Panc1 (cell line): ENCODE measurements around the gene ACOX3. TPM values are rescaled to one million over a fixed set of nuclear protein-coding genes. Genes with fewer than 3 reads are reported as not detected.

Source experiments
- ATAC-seq: fragments of 200-7000 bp; cut with Tn5 transposase; 2 replicates; pipeline ENCODE4 v1.9.1; 2020; ENCODE audit warnings: mild to moderate bottlenecking, moderate library complexity
- BruUV-seq: library from RNA; stranded (reverse); fragments of 400-500 nt; replicated peaks from 2 replicates; lab custom pipeline; 2021; lab: Mats Ljungman, UMichigan
- CTCF ChIA-PET: fragments of 300-600 bp; sonication (Branson Sonifier 250); formaldehyde crosslinking; loops from one replicate; lab custom pipeline; 2022; ENCODE audit warnings: antibody characterized with exemption; lab: Charles Lee
- POLR2A ChIA-PET: fragments of 300-600 bp; sonication (Branson Sonifier 250); formaldehyde crosslinking; loops from one replicate; lab custom pipeline; 2022; ENCODE audit warnings: antibody characterized with exemption; lab: Charles Lee
- DNase-seq: peaks from one replicate; pipeline ENCODE4 v3.0.0-alpha.2; 2010; ENCODE audit warnings: low read depth, low spot score
- H3K27ac ChIP-seq: 2 replicates; pipeline ENCODE4 v1.5.1; 2011; ENCODE audit warnings: mild to moderate bottlenecking, low read length, inconsistent platforms
- H3K27me3 ChIP-seq: fragments of 200-500 bp; sonication (Bioruptor generic); 2 replicates; pipeline ENCODE4 v1.6.0; 2014; ENCODE audit warnings: low read length, inconsistent platforms; ENCODE audit not compliant: control insufficient read depth, insufficient read depth
- H3K36me3 ChIP-seq: fragments of 200-500 bp; sonication (Bioruptor generic); 2 replicates; pipeline ENCODE4 v1.5.1; 2014; ENCODE audit warnings: inconsistent platforms, mild to moderate bottlenecking, low read length, moderate library complexity; ENCODE audit not compliant: control insufficient read depth, insufficient read depth
- H3K4me1 ChIP-seq: 2 replicates; pipeline ENCODE4 v1.5.1; 2011; ENCODE audit warnings: inconsistent platforms, mild to moderate bottlenecking, low read length, moderate library complexity; ENCODE audit not compliant: control insufficient read depth, insufficient read depth
- H3K4me3 ChIP-seq, 2 experiments: 2 replicates each; pipeline ENCODE4 v1.5.1; 2011 to 2012; ENCODE audit warnings: low read depth in 2 of 2, low read length in 2 of 2, mild to moderate bottlenecking in 2 of 2, inconsistent platforms in 1 of 2, moderate library complexity in 1 of 2
- H3K9me3 ChIP-seq: fragments of 200-500 bp; sonication (Bioruptor generic); 2 replicates; pipeline ENCODE4 v1.5.1; 2014; ENCODE audit warnings: low read depth, mild to moderate bottlenecking, inconsistent platforms, low read length, moderate library complexity; ENCODE audit not compliant: control insufficient read depth, insufficient read depth
- CTCF ChIP-seq: fragments of 450-650 bp; IDR thresholded peaks from 2 replicates; pipeline ENCODE4 v1.5.1; 2017; ENCODE audit warnings: mild to moderate bottlenecking
- POLR2AphosphoS5 ChIP-seq: IDR thresholded peaks from 2 replicates; pipeline ENCODE4 v1.6.1; 2012; ENCODE audit warnings: mild to moderate bottlenecking, low read depth, low read length, moderate library complexity
- REST ChIP-seq, 2 experiments: IDR thresholded peaks; 2 replicates each; pipeline ENCODE4 v1.6.1; 2011 to 2012; ENCODE audit warnings: low read depth in 2 of 2, control low read depth in 1 of 2, low read length in 1 of 2, mild to moderate bottlenecking in 1 of 2, moderate library complexity in 1 of 2; ENCODE audit not compliant: insufficient read depth in 1 of 2
- SIN3A ChIP-seq: IDR thresholded peaks from 2 replicates; pipeline ENCODE4 v1.6.1; 2012; ENCODE audit warnings: low read depth, mild to moderate bottlenecking, low read length, moderate library complexity, borderline replicate concordance; ENCODE audit not compliant: insufficient read depth
- TCF7L2 ChIP-seq: IDR thresholded peaks from 2 replicates; pipeline ENCODE4 v1.6.1; 2011; ENCODE audit warnings: mild to moderate bottlenecking, low read depth, low read length, inconsistent platforms
- in situ Hi-C: cut with HindIII; loops from 2 replicates; pipeline ENCODE4 v1.10.0; 2016; ENCODE audit warnings: low sequenced_read_pairs, low pct_unique_long_range_greater_than_20kb
- intact Hi-C: fragments of 100-400 bp; cut with micrococcal nuclease; formaldehyde crosslinking; loops from one replicate; pipeline ENCODE4 v1.10.0; 2022; ENCODE audit not compliant: unreplicated experiment
- total RNA-seq: library from RNA; stranded (reverse); gene quantifications from one replicate; pipeline ENCODE4 v1.2.1, GENCODE V29; 2021; ENCODE audit not compliant: unreplicated experiment

ACOX3 gene
- total RNA-seq, 1 experiment from 2014 or later: 15.4 TPM

GRCh38 chr4:8480221-8480620, 39.7 kb upstream of the ACOX3 start:
- H3K4me3 ChIP-seq: no peak overlapping the region
- intact Hi-C loops: no loop called here
- H3K4me1 ChIP-seq: no peaks in the 10 kb centered on the region
- in situ Hi-C loops: no loop called here
- no peaks in the 10 kb centered on the region for H3K27me3 ChIP-seq
- H3K27ac ChIP-seq: no peak overlapping the region
- no peaks in the 10 kb centered on the region for H3K9me3 ChIP-seq
- no peak for DNase-seq
- no peak for ATAC-seq
- TF ChIP-seq SIN3A (no peak), REST (IDR thresholded peaks at IDR 0.05; ENCODE audit: insufficient read depth in 1 of 2, low read depth in 2 of 2, low read length in 1 of 2) (no peak), POLR2AphosphoS5 (no peak), TCF7L2 (no peak), CTCF (no peak)
- no peaks in the 10 kb centered on the region for H3K36me3 ChIP-seq
- BruUV-seq: no TSS peak
- POLR2A ChIA-PET: no interaction called here
- CTCF ChIA-PET: no interaction called here

GRCh38 chr4:8478801-8479744, 38.5 kb upstream of the ACOX3 start:
- BruUV-seq: no TSS peak
- Histone ChIP-seq H3K27me3 (no peaks in the 10 kb centered on the region), H3K27ac (no peak overlapping the region), H3K4me3 (no peak overlapping the region), H3K9me3 (no peaks in the 10 kb centered on the region), H3K4me1 (no peaks in the 10 kb centered on the region), H3K36me3 (no peaks in the 10 kb centered on the region)
- intact Hi-C loops (no loop called here), in situ Hi-C loops (no loop called here)
- CTCF ChIA-PET: no interaction called here
- TF ChIP-seq REST (IDR thresholded peaks at IDR 0.05; ENCODE audit: insufficient read depth in 1 of 2, low read depth in 2 of 2, low read length in 1 of 2): no peak
- no peak for TF ChIP-seq TCF7L2
- no peak for TF ChIP-seq SIN3A
- no peak for TF ChIP-seq POLR2AphosphoS5
- TF ChIP-seq CTCF: no peak
- DNase-seq: no peak
- POLR2A ChIA-PET: no interaction called here
- no peak for ATAC-seq
